Liver (tissue), 3 donors: ENCODE measurements around the gene SHCBP1.

ENCODE experiments used
- TAF1 ChIP-seq: conservative IDR thresholded peaks from 2 replicates; pipeline ENCODE4 v1.6.1; 2016; ENCODE audit warnings: antibody characterized with exemption, mild to moderate bottlenecking
- TF ChIP-seq, protein P1 (sequence below): fragments of 150-350 bp; IDR thresholded peaks from 2 replicates; pipeline ENCODE4 v1.5.1; 2017; ENCODE audit warnings: improper control_type of control experiment, low read depth, low read length; ENCODE audit not compliant: missing input control
- donor health status: healthy.
- donor health status: healthy.

DNA sequence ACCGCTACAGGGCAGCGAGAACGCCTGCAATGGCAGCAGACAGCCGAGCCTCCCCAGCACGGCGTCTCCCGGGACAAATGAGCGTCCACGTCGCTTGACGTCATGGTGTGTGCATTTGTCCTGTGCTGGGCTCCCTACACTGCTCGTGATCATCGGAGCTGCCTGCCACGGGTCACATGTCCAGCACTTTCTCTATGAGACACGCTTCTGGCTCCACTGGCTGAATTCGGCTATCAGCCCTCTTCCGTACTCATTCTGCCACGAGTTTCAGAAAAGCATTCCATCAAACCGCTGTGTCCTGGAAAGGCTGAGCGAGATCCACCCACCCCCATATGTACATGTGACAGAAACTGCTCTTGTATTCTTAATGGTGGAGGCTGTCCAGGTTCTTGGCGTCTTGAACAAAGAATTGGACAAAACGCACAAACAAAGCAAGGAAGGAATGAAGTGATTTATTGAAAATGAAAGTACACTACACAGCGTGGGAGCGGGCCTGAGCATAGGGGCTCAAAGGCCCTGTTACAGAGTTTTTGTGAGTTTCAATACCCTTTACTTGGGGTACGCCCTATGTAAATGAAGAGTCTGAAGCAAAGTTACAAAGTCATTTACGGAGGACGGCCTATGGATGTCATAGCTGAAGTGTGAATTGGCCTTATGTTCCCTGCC is 28.5 kb upstream of the SHCBP1 start:
- TF ChIP-seq, protein P1, sequence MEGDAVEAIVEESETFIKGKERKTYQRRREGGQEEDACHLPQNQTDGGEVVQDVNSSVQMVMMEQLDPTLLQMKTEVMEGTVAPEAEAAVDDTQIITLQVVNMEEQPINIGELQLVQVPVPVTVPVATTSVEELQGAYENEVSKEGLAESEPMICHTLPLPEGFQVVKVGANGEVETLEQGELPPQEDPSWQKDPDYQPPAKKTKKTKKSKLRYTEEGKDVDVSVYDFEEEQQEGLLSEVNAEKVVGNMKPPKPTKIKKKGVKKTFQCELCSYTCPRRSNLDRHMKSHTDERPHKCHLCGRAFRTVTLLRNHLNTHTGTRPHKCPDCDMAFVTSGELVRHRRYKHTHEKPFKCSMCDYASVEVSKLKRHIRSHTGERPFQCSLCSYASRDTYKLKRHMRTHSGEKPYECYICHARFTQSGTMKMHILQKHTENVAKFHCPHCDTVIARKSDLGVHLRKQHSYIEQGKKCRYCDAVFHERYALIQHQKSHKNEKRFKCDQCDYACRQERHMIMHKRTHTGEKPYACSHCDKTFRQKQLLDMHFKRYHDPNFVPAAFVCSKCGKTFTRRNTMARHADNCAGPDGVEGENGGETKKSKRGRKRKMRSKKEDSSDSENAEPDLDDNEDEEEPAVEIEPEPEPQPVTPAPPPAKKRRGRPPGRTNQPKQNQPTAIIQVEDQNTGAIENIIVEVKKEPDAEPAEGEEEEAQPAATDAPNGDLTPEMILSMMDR, result no peak
- no peak for TF ChIP-seq TAF1
